ENCODE measurements around the gene CNTLN.

DNA sequence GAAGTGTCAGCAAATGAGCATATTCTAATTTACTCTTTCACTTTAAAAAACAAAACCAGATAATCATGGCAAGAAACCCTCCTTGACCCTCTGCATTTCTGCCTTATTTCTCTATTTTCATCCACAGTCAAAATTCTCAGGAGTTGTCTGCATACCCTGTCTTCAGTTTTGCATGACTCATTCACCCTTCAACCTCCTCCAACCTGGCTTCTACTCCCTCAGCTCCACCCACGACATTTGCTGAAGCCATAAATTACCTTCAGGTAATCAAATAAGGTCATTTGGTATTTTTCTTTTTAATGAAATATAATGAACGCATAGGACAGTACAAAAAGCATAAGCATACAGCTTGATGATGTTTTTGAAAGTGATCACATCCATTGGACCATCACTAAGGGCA lies 416.2 kb downstream of the CNTLN start:
- TF ChIP-seq, protein P1, sequence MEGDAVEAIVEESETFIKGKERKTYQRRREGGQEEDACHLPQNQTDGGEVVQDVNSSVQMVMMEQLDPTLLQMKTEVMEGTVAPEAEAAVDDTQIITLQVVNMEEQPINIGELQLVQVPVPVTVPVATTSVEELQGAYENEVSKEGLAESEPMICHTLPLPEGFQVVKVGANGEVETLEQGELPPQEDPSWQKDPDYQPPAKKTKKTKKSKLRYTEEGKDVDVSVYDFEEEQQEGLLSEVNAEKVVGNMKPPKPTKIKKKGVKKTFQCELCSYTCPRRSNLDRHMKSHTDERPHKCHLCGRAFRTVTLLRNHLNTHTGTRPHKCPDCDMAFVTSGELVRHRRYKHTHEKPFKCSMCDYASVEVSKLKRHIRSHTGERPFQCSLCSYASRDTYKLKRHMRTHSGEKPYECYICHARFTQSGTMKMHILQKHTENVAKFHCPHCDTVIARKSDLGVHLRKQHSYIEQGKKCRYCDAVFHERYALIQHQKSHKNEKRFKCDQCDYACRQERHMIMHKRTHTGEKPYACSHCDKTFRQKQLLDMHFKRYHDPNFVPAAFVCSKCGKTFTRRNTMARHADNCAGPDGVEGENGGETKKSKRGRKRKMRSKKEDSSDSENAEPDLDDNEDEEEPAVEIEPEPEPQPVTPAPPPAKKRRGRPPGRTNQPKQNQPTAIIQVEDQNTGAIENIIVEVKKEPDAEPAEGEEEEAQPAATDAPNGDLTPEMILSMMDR (IDR thresholded peaks at IDR 0.05): no peak
- no peak for TF ChIP-seq EZH2 (IDR thresholded peaks at IDR 0.05)
